ENCODE measurements around the gene CEP128. TPM values are rescaled to one million over a fixed set of nuclear protein-coding genes. Genes with fewer than 3 reads are reported as not detected.

Gene CEP128
- total and polyA plus RNA-seq, 8 donors = 4.8 to 10.1 (median 7.5) TPM

DNA sequence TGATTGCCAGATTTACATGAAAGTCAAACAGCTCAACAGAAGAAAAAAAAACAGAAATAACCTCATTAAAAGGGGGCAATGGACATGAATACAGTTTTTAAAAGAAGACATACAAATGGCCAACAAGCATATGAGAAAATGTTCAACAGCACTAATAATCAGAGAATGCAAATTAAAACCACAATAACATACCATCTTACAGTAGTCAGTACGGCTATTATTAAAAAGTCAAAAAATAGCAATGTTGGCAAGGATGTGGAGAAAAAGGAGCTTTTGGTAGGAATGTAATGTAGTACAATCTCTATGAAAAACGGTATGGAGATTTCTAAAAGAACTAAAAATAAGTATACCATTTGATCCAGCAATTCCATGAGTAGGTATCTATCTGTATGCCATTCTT lies 272.1 kb downstream of the CEP128 start:
- Histone ChIP-seq H3K27ac (no peak overlapping the region), H3K27me3 (no peaks in the 10 kb centered on the region), H3K4me1 (no peaks in the 10 kb centered on the region), H3K9me3 (peaks cover 0 to 19% of the 10 kb centered on the region in 2 donors), H3K4me3 (no peak overlapping the region), H3K36me3 (no peaks in the 10 kb centered on the region)
- intact Hi-C loops (cut with DNase I) = no loop called here
- TF ChIP-seq CTCF (IDR thresholded peaks at IDR 0.05) = no peak
- ATAC-seq (no peak), DNase-seq (no peak)

GRCh38 chr14:80664576-80664975 lies 277.0 kb downstream of the CEP128 start:
- intact Hi-C loops (cut with DNase I) = no loop called here
- Histone ChIP-seq H3K27ac (no peak overlapping the region), H3K36me3 (no peaks in the 10 kb centered on the region), H3K4me1 (no peaks in the 10 kb centered on the region), H3K4me3 (no peak overlapping the region), H3K9me3 (peaks cover 0 to 10% of the 10 kb centered on the region in 2 donors), H3K27me3 (no peaks in the 10 kb centered on the region)
- DNase-seq = no peak
- ATAC-seq = no peak
- TF ChIP-seq CTCF (IDR thresholded peaks at IDR 0.05) = no peak

DNA sequence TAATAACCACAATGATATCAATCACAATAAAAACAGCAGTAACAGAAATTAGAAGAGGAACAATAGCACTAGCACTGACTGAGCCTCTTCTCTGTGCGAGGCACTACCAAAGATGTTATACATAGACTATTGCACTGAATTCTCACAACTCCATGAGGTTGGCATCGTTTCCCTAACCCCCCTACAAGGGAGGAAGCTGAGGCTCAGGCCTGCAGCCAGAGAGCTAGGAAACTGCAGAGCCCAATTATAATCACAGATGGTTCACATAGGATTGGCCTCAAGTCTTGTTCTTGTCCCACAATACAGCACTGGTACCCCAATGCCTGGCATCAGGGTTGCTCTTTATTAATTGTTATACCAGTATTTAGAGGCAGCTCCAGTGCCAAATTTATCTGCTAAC lies 278.0 kb downstream of the CEP128 start:
- intact Hi-C loops (cut with DNase I) = no loop called here

GRCh38 chr14:80659783-80660182 lies 281.8 kb downstream of the CEP128 start:
- TF ChIP-seq CTCF (IDR thresholded peaks at IDR 0.05) = no peak
- intact Hi-C loops (cut with DNase I) = no loop called here
- H3K4me3 ChIP-seq = no peak overlapping the region
- no peaks in the 10 kb centered on the region for H3K9me3 ChIP-seq
- no peaks in the 10 kb centered on the region for H3K4me1 ChIP-seq
- ATAC-seq (no peak), DNase-seq (no peak)
- no peaks in the 10 kb centered on the region for H3K36me3 ChIP-seq
- H3K27ac ChIP-seq = no peak overlapping the region
- H3K27me3 ChIP-seq = no peaks in the 10 kb centered on the region

More for the DNA sequence above, 278.0 kb downstream of the CEP128 start:
- H3K9me3 ChIP-seq = peaks cover 0 to under 1% of the 10 kb centered on the region in 2 donors
- DNase-seq (no peak), ATAC-seq (no peak)
- no peak for TF ChIP-seq CTCF (IDR thresholded peaks at IDR 0.05)
- no peaks in the 10 kb centered on the region for H3K4me1 ChIP-seq
- no peaks in the 10 kb centered on the region for H3K27me3 ChIP-seq
- H3K27ac ChIP-seq = no peak overlapping the region
- no peaks in the 10 kb centered on the region for H3K36me3 ChIP-seq
- H3K4me3 ChIP-seq = no peak overlapping the region

DNA sequence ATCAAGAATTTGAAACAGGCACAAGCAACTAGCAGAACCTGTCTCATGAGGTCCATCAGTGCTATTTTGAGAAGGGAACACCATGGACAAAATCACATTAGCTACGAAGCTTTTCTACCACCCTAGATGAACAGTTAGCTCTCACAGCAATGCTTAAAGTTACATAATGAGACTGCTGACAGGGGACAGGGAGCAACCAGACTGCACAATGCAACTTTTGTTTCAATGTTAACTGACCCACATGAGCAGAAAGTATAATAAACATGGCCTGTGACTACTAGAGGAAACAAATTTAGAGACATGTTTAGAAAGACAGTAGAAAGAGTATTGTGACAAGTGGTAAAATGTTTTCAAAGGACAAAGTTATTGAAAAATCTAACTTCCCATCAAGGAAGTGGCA lies 282.8 kb downstream of the CEP128 start:
- H3K4me3 ChIP-seq = no peak overlapping the region
- TF ChIP-seq CTCF (IDR thresholded peaks at IDR 0.05) = no peak
- intact Hi-C loops (cut with DNase I) = no loop called here
- DNase-seq = no peak
- H3K27me3 ChIP-seq = no peaks in the 10 kb centered on the region
- H3K4me1 ChIP-seq = no peaks in the 10 kb centered on the region
- H3K27ac ChIP-seq = no peak overlapping the region
- no peak for ATAC-seq
- no peaks in the 10 kb centered on the region for H3K36me3 ChIP-seq
- H3K9me3 ChIP-seq = no peaks in the 10 kb centered on the region
